ENCODE measurements around the gene PCSK4. TPM values are rescaled to one million over a fixed set of nuclear protein-coding genes. Genes with fewer than 3 reads are reported as not detected.
A peak's percentile ranks its signal among the peaks of the same experiment; 100 is the strongest.

Gene PCSK4
- total and polyA plus RNA-seq, 9 of the 15 experiments (the other 6 are each of a cell fraction or from before 2014, with no cell fraction given) = 0.01 to 9.1 (median 2.1) TPM; not detected in 1

GRCh38 chr19:1478934-1479707, 11.0 kb downstream of the PCSK4 start, which contains the start of gene C19orf25 (continued):
- no peak; the same call in 1 of the 2 replicates for TF ChIP-seq ZNF24 (IDR thresholded peaks at IDR 0.05)
- TF ChIP-seq CTBP1 (IDR thresholded peaks at IDR 0.05; ENCODE audit: borderline replicate concordance) = peak; percentile 86; the same call in 1 of the 2 replicates
- TF ChIP-seq HNRNPH1 (optimal IDR thresholded peaks at IDR 0.05; ENCODE audit: low read depth, low read length) = no peak
- TF ChIP-seq, protein P1, sequence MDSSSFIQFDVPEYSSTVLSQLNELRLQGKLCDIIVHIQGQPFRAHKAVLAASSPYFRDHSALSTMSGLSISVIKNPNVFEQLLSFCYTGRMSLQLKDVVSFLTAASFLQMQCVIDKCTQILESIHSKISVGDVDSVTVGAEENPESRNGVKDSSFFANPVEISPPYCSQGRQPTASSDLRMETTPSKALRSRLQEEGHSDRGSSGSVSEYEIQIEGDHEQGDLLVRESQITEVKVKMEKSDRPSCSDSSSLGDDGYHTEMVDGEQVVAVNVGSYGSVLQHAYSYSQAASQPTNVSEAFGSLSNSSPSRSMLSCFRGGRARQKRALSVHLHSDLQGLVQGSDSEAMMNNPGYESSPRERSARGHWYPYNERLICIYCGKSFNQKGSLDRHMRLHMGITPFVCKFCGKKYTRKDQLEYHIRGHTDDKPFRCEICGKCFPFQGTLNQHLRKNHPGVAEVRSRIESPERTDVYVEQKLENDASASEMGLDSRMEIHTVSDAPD (CRISPR knock-in tag; IDR thresholded peaks at IDR 0.05) = no peak
- TF ChIP-seq MLX (CRISPR knock-in tag; conservative IDR thresholded peaks at IDR 0.05) = no peak
- peak; percentile 86 for TF ChIP-seq POLR2B (IDR thresholded peaks at IDR 0.05; ENCODE audit: low read depth, partially characterized antibody)
- TF ChIP-seq PHB2 (IDR thresholded peaks at IDR 0.05; ENCODE audit: low read depth) = no peak
- no peak for TF ChIP-seq ZNF347 (CRISPR knock-in tag; IDR thresholded peaks at IDR 0.05; ENCODE audit: low read depth)
- 0 out of 2 replicates have a peak, but pooled peaks have one; percentile 58 for TF ChIP-seq GTF2E2 (tag; IDR thresholded peaks at IDR 0.05)
- no peak for TF ChIP-seq HINFP (tag; conservative IDR thresholded peaks at IDR 0.05; ENCODE audit: low read depth)
- TF ChIP-seq BRF1 (IDR thresholded peaks at IDR 0.05; ENCODE audit: borderline replicate concordance, extremely low read depth, insufficient read length) = no peak
- TF ChIP-seq RNF2 (IDR thresholded peaks at IDR 0.05) = peak; percentile 72; the same call in 1 of the 2 replicates
- TF ChIP-seq ZNF3 (CRISPR knock-in tag; IDR thresholded peaks at IDR 0.05) = no peak
- TF ChIP-seq NCOA4 (IDR thresholded peaks at IDR 0.05; ENCODE audit: partially characterized antibody) = no peak
- TF ChIP-seq TEAD4 (IDR thresholded peaks at IDR 0.05; ENCODE audit: low read length) = no peak
- TF ChIP-seq TEAD4 (CRISPR knock-in tag; IDR thresholded peaks at IDR 0.05; ENCODE audit: borderline replicate concordance) = no peak
- TF ChIP-seq, protein P2, sequence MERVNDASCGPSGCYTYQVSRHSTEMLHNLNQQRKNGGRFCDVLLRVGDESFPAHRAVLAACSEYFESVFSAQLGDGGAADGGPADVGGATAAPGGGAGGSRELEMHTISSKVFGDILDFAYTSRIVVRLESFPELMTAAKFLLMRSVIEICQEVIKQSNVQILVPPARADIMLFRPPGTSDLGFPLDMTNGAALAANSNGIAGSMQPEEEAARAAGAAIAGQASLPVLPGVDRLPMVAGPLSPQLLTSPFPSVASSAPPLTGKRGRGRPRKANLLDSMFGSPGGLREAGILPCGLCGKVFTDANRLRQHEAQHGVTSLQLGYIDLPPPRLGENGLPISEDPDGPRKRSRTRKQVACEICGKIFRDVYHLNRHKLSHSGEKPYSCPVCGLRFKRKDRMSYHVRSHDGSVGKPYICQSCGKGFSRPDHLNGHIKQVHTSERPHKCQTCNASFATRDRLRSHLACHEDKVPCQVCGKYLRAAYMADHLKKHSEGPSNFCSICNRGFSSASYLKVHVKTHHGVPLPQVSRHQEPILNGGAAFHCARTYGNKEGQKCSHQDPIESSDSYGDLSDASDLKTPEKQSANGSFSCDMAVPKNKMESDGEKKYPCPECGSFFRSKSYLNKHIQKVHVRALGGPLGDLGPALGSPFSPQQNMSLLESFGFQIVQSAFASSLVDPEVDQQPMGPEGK (CRISPR knock-in tag; IDR thresholded peaks at IDR 0.05; ENCODE audit: borderline replicate concordance) = no peak
- TF ChIP-seq ADNP (tag; IDR thresholded peaks at IDR 0.05) = peak; percentile 99
- TF ChIP-seq, protein P3, sequence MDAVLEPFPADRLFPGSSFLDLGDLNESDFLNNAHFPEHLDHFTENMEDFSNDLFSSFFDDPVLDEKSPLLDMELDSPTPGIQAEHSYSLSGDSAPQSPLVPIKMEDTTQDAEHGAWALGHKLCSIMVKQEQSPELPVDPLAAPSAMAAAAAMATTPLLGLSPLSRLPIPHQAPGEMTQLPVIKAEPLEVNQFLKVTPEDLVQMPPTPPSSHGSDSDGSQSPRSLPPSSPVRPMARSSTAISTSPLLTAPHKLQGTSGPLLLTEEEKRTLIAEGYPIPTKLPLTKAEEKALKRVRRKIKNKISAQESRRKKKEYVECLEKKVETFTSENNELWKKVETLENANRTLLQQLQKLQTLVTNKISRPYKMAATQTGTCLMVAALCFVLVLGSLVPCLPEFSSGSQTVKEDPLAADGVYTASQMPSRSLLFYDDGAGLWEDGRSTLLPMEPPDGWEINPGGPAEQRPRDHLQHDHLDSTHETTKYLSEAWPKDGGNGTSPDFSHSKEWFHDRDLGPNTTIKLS (IDR thresholded peaks at IDR 0.05; ENCODE audit: borderline replicate concordance, low read depth) = peak; percentile 70; the same call in 1 of the 2 replicates
